Measurements from ENCODE around the gene SYNE2. TPM values are rescaled to one million over a fixed set of nuclear protein-coding genes. Genes with fewer than 3 reads are reported as not detected.
"Not testable (repeated sequence)": the region's sequence is repeated elsewhere in the genome, so short reads cannot be mapped to it uniquely, and the experiment has no call there.

SYNE2 gene
- total RNA-seq, 2 donors from 2014 or later = 86.7 to 97.4 TPM

DNA sequence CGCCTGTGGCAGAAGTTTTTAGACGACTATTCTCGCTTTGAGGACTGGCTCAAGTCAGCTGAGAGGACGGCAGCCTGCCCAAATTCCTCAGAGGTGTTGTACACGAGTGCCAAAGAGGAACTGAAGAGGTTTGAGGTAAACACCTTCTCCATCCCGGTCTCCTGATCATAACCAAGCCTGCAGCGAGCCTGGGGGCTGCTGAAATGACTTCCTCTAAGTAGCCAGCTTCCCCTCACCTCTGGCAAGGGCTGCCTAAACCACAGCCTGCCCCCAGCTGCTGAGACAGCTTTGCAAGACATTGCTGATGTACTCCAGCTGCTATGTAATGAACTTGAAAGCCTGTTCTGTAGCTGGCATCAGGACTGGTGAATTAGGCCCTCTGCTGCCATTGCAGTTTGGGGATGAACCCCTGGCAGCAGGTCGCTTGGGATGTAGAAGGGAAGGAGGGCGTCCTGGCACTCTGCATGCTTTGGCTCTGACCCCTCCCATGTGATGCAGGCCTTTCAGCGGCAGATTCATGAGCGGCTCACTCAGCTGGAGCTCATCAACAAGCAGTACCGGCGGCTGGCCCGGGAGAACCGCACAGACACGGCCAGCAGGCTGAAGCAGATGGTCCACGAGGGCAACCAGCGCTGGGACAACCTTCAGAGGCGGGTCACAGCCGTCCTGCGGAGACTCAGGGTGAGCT lies 356.8 kb downstream of the SYNE2 start:
- Mint-ChIP-seq H3K27ac (no peak overlapping the region), H3K4me3 (no peak overlapping the region), H3K27me3 (no peaks in the 10 kb centered on the region), H3K9me3 (no peaks in the 10 kb centered on the region), H3K4me1 (ENCODE audit: low read depth in 2 of 2) (peaks cover 5 to 6% of the 10 kb centered on the region in 2 donors), H3K36me3 (peaks cover 7% of the 10 kb centered on the region)
- DNase-seq (ENCODE audit: low spot score) (no peak), ATAC-seq (peak; percentile 36 to 43)

GRCh38 chr14:64210216-64210615 lies 357.4 kb downstream of the SYNE2 start:
- H3K4me3 Mint-ChIP-seq = no peak overlapping the region
- no peaks in the 10 kb centered on the region for H3K9me3 Mint-ChIP-seq
- peaks cover 5 to 6% of the 10 kb centered on the region in 2 donors for H3K4me1 Mint-ChIP-seq (ENCODE audit: low read depth in 2 of 2)
- ATAC-seq (no peak), DNase-seq (ENCODE audit: low spot score) (no peak)
- H3K27me3 Mint-ChIP-seq = no peaks in the 10 kb centered on the region
- peaks cover 7% of the 10 kb centered on the region for H3K36me3 Mint-ChIP-seq
- no peak overlapping the region for H3K27ac Mint-ChIP-seq

DNA sequence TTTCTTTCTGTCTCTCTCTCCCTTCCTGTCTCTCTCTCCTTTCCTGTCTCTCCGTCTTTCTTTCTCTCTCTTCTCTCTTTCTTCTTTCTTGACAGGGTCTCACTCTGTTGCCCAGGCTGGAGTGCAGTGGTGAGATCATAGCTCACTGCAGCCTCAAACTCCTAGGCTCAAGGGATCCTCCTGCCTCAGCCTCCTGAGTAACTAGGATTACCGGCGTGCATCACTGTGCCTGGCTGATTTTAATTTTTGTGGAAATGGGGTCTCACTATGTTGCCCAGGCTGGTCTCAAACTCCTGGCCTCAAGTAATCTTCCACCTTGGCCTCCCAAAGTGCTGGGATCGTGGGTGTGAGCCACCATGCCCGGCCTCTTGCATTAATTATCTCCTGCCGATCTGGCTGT lies 358.1 kb downstream of the SYNE2 start:
- H3K27me3 Mint-ChIP-seq; DNase-seq (ENCODE audit: low spot score); H3K9me3 Mint-ChIP-seq; ATAC-seq; H3K36me3 Mint-ChIP-seq; H3K4me1 Mint-ChIP-seq (ENCODE audit: low read depth in 2 of 2); H3K4me3 Mint-ChIP-seq: not testable (repeated sequence)
- peak overlapping the region in 1 of 2 donors; percentile 11 for H3K27ac Mint-ChIP-seq

GRCh38 chr14:64212666-64213065 lies 359.9 kb downstream of the SYNE2 start:
- Mint-ChIP-seq H3K36me3 (peaks cover 14% of the 10 kb centered on the region), H3K27me3 (no peaks in the 10 kb centered on the region), H3K4me3 (no peak overlapping the region), H3K4me1 (ENCODE audit: low read depth in 2 of 2) (peaks cover 0 to 3% of the 10 kb centered on the region in 2 donors), H3K9me3 (no peaks in the 10 kb centered on the region), H3K27ac (no peak overlapping the region)
- no peak for ATAC-seq
- DNase-seq (ENCODE audit: low spot score) = no peak

DNA sequence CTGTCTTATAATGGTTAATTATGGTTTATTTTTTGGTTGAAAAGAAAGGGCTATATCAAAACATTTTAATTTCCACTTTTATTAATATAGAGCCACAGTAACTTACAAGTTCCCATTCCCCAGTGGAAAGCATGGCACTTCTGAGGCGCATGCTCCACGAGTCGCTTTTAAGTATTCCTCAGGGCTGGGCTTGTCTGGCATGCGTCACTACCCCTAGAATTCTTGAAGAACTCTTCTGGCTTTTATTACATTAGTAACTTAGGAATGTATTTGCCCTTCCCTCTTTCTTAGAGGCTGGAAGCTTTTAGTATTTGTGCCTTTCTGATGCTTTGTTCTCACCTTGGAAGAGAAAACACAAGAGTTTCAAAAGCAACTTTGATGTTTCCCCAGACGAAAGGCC lies 360.3 kb downstream of the SYNE2 start:
- H3K4me1 Mint-ChIP-seq (ENCODE audit: low read depth in 2 of 2) = peaks cover 0 to 3% of the 10 kb centered on the region in 2 donors
- no peaks in the 10 kb centered on the region for H3K9me3 Mint-ChIP-seq
- no peak overlapping the region for H3K4me3 Mint-ChIP-seq
- no peak overlapping the region for H3K27ac Mint-ChIP-seq
- H3K27me3 Mint-ChIP-seq = no peaks in the 10 kb centered on the region
- H3K36me3 Mint-ChIP-seq = peaks cover 14% of the 10 kb centered on the region
- no peak for DNase-seq (ENCODE audit: low spot score)
- no peak for ATAC-seq

- Mint-ChIP-seq H3K36me3 (peaks cover 14% of the 10 kb centered on the region), H3K27me3 (no peaks in the 10 kb centered on the region), H3K4me3 (no peak overlapping the region)
These were observed 361.2 kb downstream of the SYNE2 start for GRCh38 chr14:64213853-64214570.

GRCh38 chr14:64215274-64215673 lies 362.5 kb downstream of the SYNE2 start:
- Mint-ChIP-seq H3K27ac (no peak overlapping the region), H3K9me3 (no peaks in the 10 kb centered on the region), H3K4me3 (no peak overlapping the region), H3K36me3 (peaks cover 14% of the 10 kb centered on the region), H3K4me1 (ENCODE audit: low read depth in 2 of 2) (peaks cover 0 to 3% of the 10 kb centered on the region in 2 donors), H3K27me3 (no peaks in the 10 kb centered on the region)
- ATAC-seq (peak in 1 of 2 donors; percentile 32), DNase-seq (ENCODE audit: low spot score) (no peak)

More at GRCh38 chr14:64213853-64214570, 361.2 kb downstream of the SYNE2 start:
- no peak overlapping the region for H3K27ac Mint-ChIP-seq
- no peak for DNase-seq (ENCODE audit: low spot score)
- H3K9me3 Mint-ChIP-seq = no peaks in the 10 kb centered on the region
- no peak for ATAC-seq
- H3K4me1 Mint-ChIP-seq (ENCODE audit: low read depth in 2 of 2) = peaks cover 0 to 3% of the 10 kb centered on the region in 2 donors

- H3K9me3 Mint-ChIP-seq = no peaks in the 10 kb centered on the region
- peaks cover 10% of the 10 kb centered on the region for H3K36me3 Mint-ChIP-seq
- H3K4me3 Mint-ChIP-seq = no peak overlapping the region
- no peaks in the 10 kb centered on the region for H3K27me3 Mint-ChIP-seq
- H3K27ac Mint-ChIP-seq = no peak overlapping the region
- ATAC-seq = no peak
- DNase-seq (ENCODE audit: low spot score) = no peak
- H3K4me1 Mint-ChIP-seq (ENCODE audit: low read depth in 2 of 2) = peaks cover 0 to 3% of the 10 kb centered on the region in 2 donors
These were observed 363.2 kb downstream of the SYNE2 start for GRCh38 chr14:64215978-64216377.

GRCh38 chr14:64217308-64217707 lies 364.5 kb downstream of the SYNE2 start:
- H3K36me3 Mint-ChIP-seq = peaks cover 7% of the 10 kb centered on the region
- ATAC-seq (no peak), DNase-seq (ENCODE audit: low spot score) (no peak)
- no peaks in the 10 kb centered on the region for H3K9me3 Mint-ChIP-seq
- H3K4me1 Mint-ChIP-seq (ENCODE audit: low read depth in 2 of 2) = peaks cover 0 to 3% of the 10 kb centered on the region in 2 donors
- H3K27ac Mint-ChIP-seq = peak overlapping the region in 1 of 2 donors; percentile 68
- no peak overlapping the region for H3K4me3 Mint-ChIP-seq
- no peaks in the 10 kb centered on the region for H3K27me3 Mint-ChIP-seq

DNA sequence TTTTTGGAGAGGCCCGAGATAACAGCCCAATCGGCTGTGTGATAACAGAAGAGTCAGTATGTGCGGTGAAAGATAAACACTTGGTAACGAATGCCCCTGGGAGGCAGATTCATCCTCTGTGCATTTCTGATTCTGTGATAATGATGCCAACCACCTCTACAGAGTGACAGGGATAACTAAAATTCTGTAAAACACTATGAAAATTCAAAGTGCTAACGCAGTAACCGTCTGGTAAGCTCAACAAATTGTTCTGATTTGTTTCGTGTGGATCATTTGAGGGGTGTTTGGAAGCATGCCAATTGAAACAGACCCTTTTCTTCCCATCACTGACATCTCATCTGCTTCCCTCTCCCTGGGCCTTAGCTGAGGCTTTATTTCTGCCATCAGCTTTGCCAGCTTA lies 365.0 kb downstream of the SYNE2 start:
- ATAC-seq (no peak), DNase-seq (ENCODE audit: low spot score) (no peak)
- H3K27ac Mint-ChIP-seq = peak overlapping the region in 1 of 2 donors; percentile 68
- no peak overlapping the region for H3K4me3 Mint-ChIP-seq
- H3K36me3 Mint-ChIP-seq = peaks cover 7% of the 10 kb centered on the region
- H3K4me1 Mint-ChIP-seq (ENCODE audit: low read depth in 2 of 2) = peaks cover 0 to 3% of the 10 kb centered on the region in 2 donors
- no peaks in the 10 kb centered on the region for H3K27me3 Mint-ChIP-seq
- no peaks in the 10 kb centered on the region for H3K9me3 Mint-ChIP-seq

GRCh38 chr14:64218344-64219240 lies 365.8 kb downstream of the SYNE2 start:
- ATAC-seq (peak in 1 of 2 donors; percentile 45), DNase-seq (ENCODE audit: low spot score) (no peak)
- Mint-ChIP-seq H3K4me3 (no peak overlapping the region), H3K27me3 (no peaks in the 10 kb centered on the region), H3K4me1 (ENCODE audit: low read depth in 2 of 2) (peaks cover 0 to 3% of the 10 kb centered on the region in 2 donors), H3K36me3 (peaks cover 7% of the 10 kb centered on the region), H3K9me3 (no peaks in the 10 kb centered on the region), H3K27ac (peak overlapping the region in 1 of 2 donors; percentile 68)

- Mint-ChIP-seq H3K9me3 (no peaks in the 10 kb centered on the region), H3K27ac (no peak overlapping the region), H3K27me3 (no peaks in the 10 kb centered on the region), H3K4me3 (no peak overlapping the region), H3K4me1 (ENCODE audit: low read depth in 2 of 2) (peaks cover 0 to 3% of the 10 kb centered on the region in 2 donors), H3K36me3 (peaks cover 7% of the 10 kb centered on the region)
- no peak for DNase-seq (ENCODE audit: low spot score)
- no peak for ATAC-seq
These were observed 367.3 kb downstream of the SYNE2 start for GRCh38 chr14:64220056-64220455.

DNA sequence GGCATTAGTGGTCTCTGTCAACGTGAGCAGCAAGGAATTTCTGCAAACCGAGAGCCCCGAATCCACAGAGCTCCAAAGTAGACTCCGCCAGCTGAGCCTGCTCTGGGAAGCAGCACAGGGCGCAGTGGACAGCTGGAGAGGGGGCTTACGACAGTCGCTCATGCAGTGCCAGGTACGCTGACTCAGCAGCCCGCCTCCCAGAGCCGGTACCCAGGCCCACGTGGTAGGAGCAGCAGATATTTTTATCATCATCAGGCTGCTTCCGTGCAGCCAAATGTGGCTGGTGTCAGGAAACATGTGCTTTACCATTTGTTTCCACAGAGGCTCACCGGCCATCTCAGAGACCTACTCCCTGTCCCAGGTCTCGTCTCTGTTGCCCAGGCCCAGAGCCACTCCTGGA lies 367.7 kb downstream of the SYNE2 start:
- Mint-ChIP-seq H3K4me1 (ENCODE audit: low read depth in 2 of 2) (peaks cover 0 to 3% of the 10 kb centered on the region in 2 donors), H3K27ac (no peak overlapping the region), H3K36me3 (peaks cover 7% of the 10 kb centered on the region), H3K27me3 (no peaks in the 10 kb centered on the region), H3K9me3 (no peaks in the 10 kb centered on the region), H3K4me3 (no peak overlapping the region)
- ATAC-seq (no peak), DNase-seq (ENCODE audit: low spot score) (no peak)

Data from natural killer cell treated with Interleukin-12 subunit alpha and Interleukin-12 subunit beta and Interleukin-15 and Interleukin-18, amount 100 ng/mL, for 72 hours (primary cell).